HG02642 (cell line): ENCODE results near the gene GNS.
"Not testable (repeated sequence)": the region's sequence is repeated elsewhere in the genome, so short reads cannot be mapped to it uniquely, and the experiment has no call there.

Experiments used
- ATAC-seq: cut with Tn5 transposase; IDR thresholded peaks from one replicate; pipeline ENCODE4 v1.9.1; 2021; ENCODE audit warnings: mild to moderate bottlenecking; ENCODE audit not compliant: unreplicated experiment, poor library complexity

The GNS gene

GRCh38 chr12:64780531-64781279 lies 21.5 kb upstream of the GNS start:
- peak; percentile 53 for ATAC-seq

- no peak for ATAC-seq
Observed at GRCh38 chr12:64780132-64780530, 20.9 kb upstream of the GNS start.

- ATAC-seq = no peak
Observed at GRCh38 chr12:64779354-64779974, 20.3 kb upstream of the GNS start.

- ATAC-seq = not testable (repeated sequence)
Observed at GRCh38 chr12:64775147-64775736, 16.0 kb upstream of the GNS start.

GRCh38 chr12:64773386-64773785 lies 14.2 kb upstream of the GNS start:
- ATAC-seq = no peak

GRCh38 chr12:64767495-64767894 lies 8.3 kb upstream of the GNS start:
- ATAC-seq = no peak

- no peak for ATAC-seq
Observed at GRCh38 chr12:64760808-64761573, 1.8 kb upstream of the GNS start.

- ATAC-seq = no peak
Observed at GRCh38 chr12:64757771-64758170, 1.4 kb downstream of the GNS start.

- ATAC-seq = peak; percentile 33
Observed at GRCh38 chr12:64756376-64756775, 2.8 kb downstream of the GNS start.

- no peak for ATAC-seq
Observed at GRCh38 chr12:64753427-64753826, 5.8 kb downstream of the GNS start.

GRCh38 chr12:64752833-64753238 lies 6.4 kb downstream of the GNS start:
- ATAC-seq = no peak

GRCh38 chr12:64752032-64752431 lies 7.2 kb downstream of the GNS start:
- ATAC-seq = no peak

- ATAC-seq = no peak
Observed at GRCh38 chr12:64749461-64750200, 9.6 kb downstream of the GNS start.

- no peak for ATAC-seq
Observed at GRCh38 chr12:64747695-64748094, 11.5 kb downstream of the GNS start.

GRCh38 chr12:64746663-64747062 lies 12.5 kb downstream of the GNS start:
- no peak for ATAC-seq

GRCh38 chr12:64745980-64746379 lies 13.2 kb downstream of the GNS start:
- ATAC-seq = no peak

- no peak for ATAC-seq
Observed at GRCh38 chr12:64745259-64745807, 13.9 kb downstream of the GNS start.

- ATAC-seq = no peak
Observed at GRCh38 chr12:64744422-64745258, 14.6 kb downstream of the GNS start.

- ATAC-seq = no peak
Observed at GRCh38 chr12:64743206-64743605, 16.0 kb downstream of the GNS start.
